ENCODE results near the gene STON2. TPM values are rescaled to one million over a fixed set of nuclear protein-coding genes. Genes with fewer than 3 reads are reported as not detected.

Gene STON2
- total RNA-seq, 1 donor from 2014 or later, result not detected

- H3K4me3 Mint-ChIP-seq, result no peak overlapping the region
- ATAC-seq (ENCODE audit: low read depth) (no peak), DNase-seq (no peak)
- no peak overlapping the region for H3K27ac Mint-ChIP-seq
- no peaks in the 10 kb centered on the region for H3K4me1 Mint-ChIP-seq
- intact Hi-C loops (cut with micrococcal nuclease), result no loop called here
- POLR2A ChIA-PET, result no interaction called here
- H3K9me3 Mint-ChIP-seq, result no peaks in the 10 kb centered on the region
- H3K27me3 Mint-ChIP-seq, result peaks cover 19% of the 10 kb centered on the region
- CTCF ChIA-PET, result no interaction called here
- no peaks in the 10 kb centered on the region for H3K36me3 Mint-ChIP-seq (ENCODE audit: low read depth)
- TF ChIP-seq CTCF (IDR thresholded peaks at IDR 0.05), result no peak
These were observed 135.5 kb downstream of the STON2 start for GRCh38 chr14:81264671-81265070.

GRCh38 chr14:81263777-81264410, 136.2 kb downstream of the STON2 start:
- TF ChIP-seq CTCF (IDR thresholded peaks at IDR 0.05), result no peak
- Mint-ChIP-seq H3K27ac (no peak overlapping the region), H3K27me3 (peaks cover 20% of the 10 kb centered on the region), H3K4me1 (no peaks in the 10 kb centered on the region), H3K9me3 (no peaks in the 10 kb centered on the region), H3K36me3 (ENCODE audit: low read depth) (no peaks in the 10 kb centered on the region), H3K4me3 (no peak overlapping the region)
- intact Hi-C loops (cut with micrococcal nuclease), result no loop called here
- DNase-seq, result no peak
- POLR2A ChIA-PET, result no interaction called here
- CTCF ChIA-PET, result no interaction called here
- ATAC-seq (ENCODE audit: low read depth), result no peak

GRCh38 chr14:81261176-81261575, 138.9 kb downstream of the STON2 start:
- DNase-seq (no peak), ATAC-seq (ENCODE audit: low read depth) (no peak)
- H3K4me3 Mint-ChIP-seq, result no peak overlapping the region
- ChIA-PET CTCF (interaction anchor here (1.6 kb wide), 1 partner anchor 203 kb away, joined by 3 read pairs; no protein-coding TSS in a partner anchor), POLR2A (no interaction called here)
- H3K27ac Mint-ChIP-seq, result no peak overlapping the region
- no peaks in the 10 kb centered on the region for H3K36me3 Mint-ChIP-seq (ENCODE audit: low read depth)
- H3K9me3 Mint-ChIP-seq, result no peaks in the 10 kb centered on the region
- peaks cover 12% of the 10 kb centered on the region for H3K27me3 Mint-ChIP-seq
- peaks cover 11% of the 10 kb centered on the region for H3K4me1 Mint-ChIP-seq
- intact Hi-C loops (cut with micrococcal nuclease), result no loop called here
- no peak for TF ChIP-seq CTCF (IDR thresholded peaks at IDR 0.05)

GRCh38 chr14:81260732-81261131, 139.4 kb downstream of the STON2 start:
- no peaks in the 10 kb centered on the region for H3K9me3 Mint-ChIP-seq
- intact Hi-C loops (cut with micrococcal nuclease), result no loop called here
- H3K27me3 Mint-ChIP-seq, result peaks cover 12% of the 10 kb centered on the region
- CTCF ChIA-PET, result no interaction called here
- no peak overlapping the region for H3K4me3 Mint-ChIP-seq
- ATAC-seq (ENCODE audit: low read depth) (no peak), DNase-seq (no peak)
- POLR2A ChIA-PET, result no interaction called here
- no peak overlapping the region for H3K27ac Mint-ChIP-seq
- H3K4me1 Mint-ChIP-seq, result peaks cover 16% of the 10 kb centered on the region
- no peaks in the 10 kb centered on the region for H3K36me3 Mint-ChIP-seq (ENCODE audit: low read depth)
- TF ChIP-seq CTCF (IDR thresholded peaks at IDR 0.05), result no peak

GRCh38 chr14:81256289-81256960, 143.7 kb downstream of the STON2 start:
- ChIA-PET CTCF (no interaction called here), POLR2A (no interaction called here)
- no peaks in the 10 kb centered on the region for H3K36me3 Mint-ChIP-seq (ENCODE audit: low read depth)
- no peaks in the 10 kb centered on the region for H3K9me3 Mint-ChIP-seq
- DNase-seq, result no peak
- peak; percentile 90 for ATAC-seq (ENCODE audit: low read depth)
- peak overlapping the region; percentile 52 for H3K4me3 Mint-ChIP-seq
- intact Hi-C loops (cut with micrococcal nuclease), result loop anchor here (1.0 kb wide), 2 partner anchors 35 to 315 kb away; partner anchors contain the start of gene CEP128
- peak overlapping the region; percentile 73 for H3K27ac Mint-ChIP-seq
- peaks cover 10% of the 10 kb centered on the region for H3K27me3 Mint-ChIP-seq
- no peak for TF ChIP-seq CTCF (IDR thresholded peaks at IDR 0.05)
- H3K4me1 Mint-ChIP-seq, result peaks cover 19% of the 10 kb centered on the region

All from activated B cell treated with CpG ODN at 0.5 μM for 24 hours (primary cell).